ENCODE data around the gene KRTAP10-7.
"Not testable (repeated sequence)": the region's sequence is repeated elsewhere in the genome, so short reads cannot be mapped to it uniquely, and the experiment has no call there.

KRTAP10-7 gene

GRCh38 chr21:44612029-44612486 is 11.7 kb downstream of the KRTAP10-7 start, which contains the start of gene KRTAP10-8:
Gene KRTAP10-8 (plus strand): TSS chr21:44612079. CDS start chr21:44612101, 22 bp downstream.
- DNase-seq (ENCODE audit: low read depth): no peak

- DNase-seq (ENCODE audit: low read depth): no peak
These were observed 12.4 kb downstream of the KRTAP10-7 start for GRCh38 chr21:44612669-44613229.

GRCh38 chr21:44613386-44614155 is 13.2 kb downstream of the KRTAP10-7 start:
- DNase-seq (ENCODE audit: low read depth): no peak

- DNase-seq (ENCODE audit: low read depth): no peak
These were observed 13.8 kb downstream of the KRTAP10-7 start for GRCh38 chr21:44614161-44614631.

GRCh38 chr21:44614961-44615391 is 14.6 kb downstream of the KRTAP10-7 start:
- DNase-seq (ENCODE audit: low read depth): no peak

GRCh38 chr21:44615466-44615865 is 15.1 kb downstream of the KRTAP10-7 start:
- no peak for DNase-seq (ENCODE audit: low read depth)

- DNase-seq (ENCODE audit: low read depth): no peak
These were observed 15.7 kb downstream of the KRTAP10-7 start for GRCh38 chr21:44615911-44616590.

GRCh38 chr21:44616591-44616926 is 16.2 kb downstream of the KRTAP10-7 start:
- DNase-seq (ENCODE audit: low read depth): no peak

GRCh38 chr21:44617071-44617501 is 16.7 kb downstream of the KRTAP10-7 start:
- DNase-seq (ENCODE audit: low read depth): no peak

GRCh38 chr21:44618504-44618903 is 18.1 kb downstream of the KRTAP10-7 start:
- DNase-seq (ENCODE audit: low read depth): no peak

- DNase-seq (ENCODE audit: low read depth): peak; percentile 47
These were observed 18.5 kb downstream of the KRTAP10-7 start for GRCh38 chr21:44618909-44619308.

- no peak for DNase-seq (ENCODE audit: low read depth)
These were observed 19.5 kb downstream of the KRTAP10-7 start for GRCh38 chr21:44619886-44620285.

GRCh38 chr21:44623575-44623974 is 23.2 kb downstream of the KRTAP10-7 start:
- DNase-seq (ENCODE audit: low read depth): no peak

GRCh38 chr21:44625756-44626155 is 25.4 kb downstream of the KRTAP10-7 start:
- DNase-seq (ENCODE audit: low read depth): no peak

- DNase-seq (ENCODE audit: low read depth): no peak
These were observed 25.9 kb downstream of the KRTAP10-7 start for GRCh38 chr21:44626262-44626661.

- DNase-seq (ENCODE audit: low read depth): no peak
These were observed 26.3 kb downstream of the KRTAP10-7 start, which contains the start of gene KRTAP10-9 for GRCh38 chr21:44626673-44627143. Gene KRTAP10-9 (plus strand): TSS chr21:44627093. CDS start chr21:44627172, 79 bp downstream.

- not testable (repeated sequence) for DNase-seq (ENCODE audit: low read depth)
These were observed 26.9 kb downstream of the KRTAP10-7 start for GRCh38 chr21:44627181-44627822.

- not testable (repeated sequence) for DNase-seq (ENCODE audit: low read depth)
These were observed 27.4 kb downstream of the KRTAP10-7 start for GRCh38 chr21:44627831-44628233.

- DNase-seq (ENCODE audit: low read depth): no peak
These were observed 28.5 kb downstream of the KRTAP10-7 start for GRCh38 chr21:44628707-44629391.

- no peak for DNase-seq (ENCODE audit: low read depth)
These were observed 30.0 kb downstream of the KRTAP10-7 start for GRCh38 chr21:44630440-44630839.

GRCh38 chr21:44632067-44632466 is 31.7 kb downstream of the KRTAP10-7 start:
- DNase-seq (ENCODE audit: low read depth): no peak

Data from T follicular helper cell (primary cell).